SKM-1 treated with dmso at 0.1 percent for 144 hours (cell line): Measurements from ENCODE around the gene EXOC3L1.

Experiments
- DNase-seq: peaks from one replicate; lab custom pipeline; 2025; ENCODE audit not compliant: unreplicated experiment; lab: John Stamatoyannopoulos, UW

The EXOC3L1 gene

DNA sequence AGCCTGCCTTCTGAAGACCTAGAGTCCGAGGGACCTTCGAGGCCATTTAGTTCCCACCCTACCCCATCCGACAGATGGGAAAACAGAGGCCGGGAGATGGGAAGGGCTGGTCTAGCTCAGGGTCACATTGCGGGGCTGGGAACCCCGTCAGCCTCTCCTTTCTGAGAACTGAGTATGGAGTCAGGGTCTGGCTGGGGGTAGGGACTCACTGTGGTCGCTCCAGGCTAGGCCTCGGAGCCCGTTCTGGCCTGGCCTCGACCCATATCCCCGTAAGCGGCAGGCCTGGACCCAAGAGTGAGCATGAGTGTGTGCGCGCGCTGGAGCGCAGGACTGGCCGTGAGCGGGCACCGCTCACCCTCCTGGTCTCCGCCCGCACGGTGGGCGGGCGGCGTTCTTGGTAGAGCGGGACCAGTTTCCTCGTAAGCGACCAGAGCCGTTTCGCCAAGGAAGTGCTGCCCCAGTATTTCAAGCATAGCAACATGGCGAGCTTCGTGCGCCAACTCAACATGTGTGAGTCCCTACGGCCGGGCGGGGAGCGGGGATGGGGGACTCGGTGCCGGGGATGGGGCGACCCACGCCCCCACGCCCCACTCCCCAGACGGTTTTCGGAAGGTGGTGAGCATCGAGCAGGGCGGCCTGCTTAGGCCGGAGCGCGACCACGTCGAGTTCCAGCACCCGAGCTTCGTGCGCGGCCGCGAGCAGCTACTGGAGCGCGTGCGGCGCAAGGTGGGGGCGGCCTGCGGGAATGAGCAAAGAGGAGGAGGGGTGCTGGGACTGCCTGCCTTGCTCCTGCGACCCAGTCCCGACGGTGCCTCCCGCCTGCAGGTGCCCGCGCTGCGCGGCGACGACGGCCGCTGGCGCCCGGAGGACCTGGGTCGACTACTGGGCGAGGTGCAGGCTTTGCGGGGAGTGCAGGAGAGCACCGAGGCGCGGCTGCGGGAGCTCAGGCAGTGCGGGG, 24.5 kb downstream of the EXOC3L1 start:
- DNase-seq, result no peak

DNA sequence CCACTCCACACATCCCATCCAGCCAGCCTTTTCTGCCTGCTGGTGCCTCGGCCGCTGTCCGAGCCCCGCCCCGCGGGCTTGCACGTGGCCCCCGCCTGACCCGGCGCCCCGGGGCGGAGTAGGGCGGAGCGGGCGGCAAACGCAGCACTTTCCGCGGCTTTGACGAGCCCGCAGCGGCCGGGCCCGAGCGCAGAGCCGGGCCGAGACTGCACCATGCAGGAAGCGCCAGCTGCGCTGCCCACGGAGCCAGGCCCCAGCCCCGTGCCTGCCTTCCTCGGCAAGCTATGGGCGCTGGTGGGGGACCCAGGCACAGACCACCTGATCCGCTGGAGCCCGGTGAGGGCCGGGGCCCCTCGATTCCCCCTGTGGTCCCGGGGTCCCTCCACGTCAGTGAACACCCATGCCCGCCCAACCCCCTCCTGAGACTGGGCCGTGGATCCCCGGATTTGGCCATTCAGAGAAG, 25.3 kb downstream of the EXOC3L1 start, which contains the start of gene HSF4:
HSF4 (plus strand) TSS at position 147 of the 463 bp plus-strand sequence; CDS start at position 214, 67 bp downstream.
- no peak for DNase-seq

DNA sequence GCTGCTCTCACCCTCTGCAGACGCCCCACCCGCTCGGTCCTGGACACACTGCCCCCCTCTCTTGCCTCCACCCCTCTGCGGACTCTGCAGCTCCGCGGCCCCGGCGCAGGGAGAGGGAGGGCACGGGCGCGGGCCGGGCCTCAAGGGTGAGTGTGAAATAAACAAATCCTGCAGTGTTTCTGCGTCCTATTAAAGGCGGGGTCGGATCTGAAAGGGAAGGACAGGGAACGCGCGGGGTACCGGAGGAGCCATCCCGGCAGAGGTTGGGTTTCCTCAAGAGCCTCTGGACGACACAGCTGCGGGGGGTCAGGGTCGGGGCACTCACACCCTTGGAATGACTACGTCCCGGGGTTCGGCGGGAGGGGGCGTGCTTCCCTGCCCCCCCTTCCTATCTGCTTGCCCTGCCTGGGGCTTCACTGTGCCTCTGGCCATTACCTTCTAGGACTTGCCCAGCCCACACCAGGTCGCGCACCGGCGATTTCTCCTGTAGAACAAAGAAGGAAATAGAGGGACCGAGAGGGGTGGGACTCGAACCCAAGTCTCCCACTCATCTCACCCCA, 25.9 kb downstream of the EXOC3L1 start:
- DNase-seq, result no peak

DNA sequence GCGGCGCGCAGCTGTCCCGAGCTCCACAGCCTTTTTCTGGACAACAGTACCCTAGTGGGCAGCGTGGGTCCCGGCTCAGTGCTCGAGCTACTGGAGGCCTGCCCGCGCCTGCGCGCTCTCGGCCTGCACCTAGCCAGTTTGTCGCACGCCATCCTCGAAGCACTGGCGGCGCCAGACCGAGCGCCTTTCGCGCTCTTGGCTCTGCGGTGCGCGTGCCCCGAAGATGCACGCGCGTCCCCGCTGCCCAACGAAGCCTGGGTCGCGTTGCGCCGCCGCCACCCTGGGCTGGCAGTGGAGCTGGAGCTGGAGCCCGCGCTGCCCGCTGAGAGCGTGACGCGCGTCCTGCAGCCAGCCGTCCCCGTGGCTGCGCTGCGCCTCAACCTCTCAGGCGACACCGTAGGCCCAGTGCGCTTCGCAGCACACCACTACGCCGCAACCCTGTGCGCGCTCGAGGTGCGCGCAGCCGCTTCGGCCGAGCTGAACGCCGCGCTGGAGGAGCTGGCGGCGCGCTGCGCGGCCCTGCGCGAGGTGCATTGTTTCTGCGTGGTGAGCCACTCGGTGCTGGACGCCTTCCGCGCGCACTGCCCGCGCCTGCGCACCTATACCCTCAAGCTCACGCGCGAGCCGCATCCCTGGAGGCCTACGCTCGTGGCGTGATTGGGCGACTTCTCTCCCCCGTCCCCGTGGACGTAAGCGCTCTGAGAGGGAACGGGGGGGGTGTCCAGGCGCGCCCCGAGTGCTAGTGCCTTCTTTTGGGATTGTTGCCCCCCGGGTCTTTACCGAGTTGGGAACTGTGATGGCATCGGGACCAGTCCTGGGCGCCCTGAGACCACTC, 26.6 kb downstream of the EXOC3L1 start:
- no peak for DNase-seq

DNA sequence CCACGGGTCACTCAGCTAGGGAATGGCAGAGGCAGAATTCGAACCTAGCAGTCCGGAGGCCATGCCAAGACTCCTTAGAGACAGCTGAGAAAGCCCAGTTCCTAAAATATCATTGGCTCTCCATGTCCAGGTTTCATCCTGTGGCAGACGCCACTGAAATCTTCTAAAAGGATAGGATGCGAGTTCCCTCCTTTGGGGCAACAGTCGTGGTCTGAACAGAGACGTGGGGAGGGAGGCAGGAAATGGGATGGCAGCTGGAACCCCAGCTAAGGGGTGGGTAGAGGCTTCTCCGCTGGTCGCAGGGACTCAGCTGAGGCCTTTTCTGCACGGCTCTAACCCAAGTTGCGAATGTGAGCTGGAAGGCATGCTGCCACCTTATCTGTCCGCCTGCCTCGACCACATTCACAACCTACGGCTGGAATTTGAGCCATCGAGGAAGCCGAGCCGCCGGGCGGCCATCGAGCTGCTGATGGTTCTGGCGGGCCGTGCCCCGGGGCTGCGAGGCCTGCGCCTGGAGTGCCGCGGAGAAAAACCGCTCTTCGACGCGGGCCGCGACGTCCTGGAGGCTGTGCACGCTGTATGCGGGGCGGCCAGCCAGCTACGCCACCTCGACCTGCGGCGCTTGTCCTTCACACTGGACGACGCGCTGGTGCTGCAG, 27.3 kb downstream of the EXOC3L1 start:
- no peak for DNase-seq

DNA sequence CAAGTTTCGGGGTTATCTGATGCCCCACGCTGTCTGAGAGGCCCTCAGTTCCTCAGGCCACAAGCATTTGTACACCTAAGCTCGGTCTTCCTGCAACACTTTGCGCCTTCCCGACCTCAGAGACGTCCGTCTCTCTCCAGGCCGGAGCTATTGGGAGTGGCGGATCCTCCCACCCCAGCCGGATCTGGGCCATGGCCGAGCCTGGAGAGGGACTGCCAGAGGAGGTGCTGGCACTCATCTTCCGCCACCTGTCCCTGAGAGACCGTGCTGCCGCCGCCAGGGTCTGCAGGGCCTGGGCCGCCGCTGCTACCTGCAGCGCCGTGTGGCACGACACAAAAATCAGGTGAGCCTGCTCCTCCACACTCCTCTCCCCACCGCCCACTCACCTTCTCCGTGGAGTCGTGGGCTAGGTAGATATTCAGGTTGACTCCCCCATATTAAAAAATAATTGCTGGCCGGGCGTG, 28.3 kb downstream of the EXOC3L1 start:
- DNase-seq, result no peak

DNA sequence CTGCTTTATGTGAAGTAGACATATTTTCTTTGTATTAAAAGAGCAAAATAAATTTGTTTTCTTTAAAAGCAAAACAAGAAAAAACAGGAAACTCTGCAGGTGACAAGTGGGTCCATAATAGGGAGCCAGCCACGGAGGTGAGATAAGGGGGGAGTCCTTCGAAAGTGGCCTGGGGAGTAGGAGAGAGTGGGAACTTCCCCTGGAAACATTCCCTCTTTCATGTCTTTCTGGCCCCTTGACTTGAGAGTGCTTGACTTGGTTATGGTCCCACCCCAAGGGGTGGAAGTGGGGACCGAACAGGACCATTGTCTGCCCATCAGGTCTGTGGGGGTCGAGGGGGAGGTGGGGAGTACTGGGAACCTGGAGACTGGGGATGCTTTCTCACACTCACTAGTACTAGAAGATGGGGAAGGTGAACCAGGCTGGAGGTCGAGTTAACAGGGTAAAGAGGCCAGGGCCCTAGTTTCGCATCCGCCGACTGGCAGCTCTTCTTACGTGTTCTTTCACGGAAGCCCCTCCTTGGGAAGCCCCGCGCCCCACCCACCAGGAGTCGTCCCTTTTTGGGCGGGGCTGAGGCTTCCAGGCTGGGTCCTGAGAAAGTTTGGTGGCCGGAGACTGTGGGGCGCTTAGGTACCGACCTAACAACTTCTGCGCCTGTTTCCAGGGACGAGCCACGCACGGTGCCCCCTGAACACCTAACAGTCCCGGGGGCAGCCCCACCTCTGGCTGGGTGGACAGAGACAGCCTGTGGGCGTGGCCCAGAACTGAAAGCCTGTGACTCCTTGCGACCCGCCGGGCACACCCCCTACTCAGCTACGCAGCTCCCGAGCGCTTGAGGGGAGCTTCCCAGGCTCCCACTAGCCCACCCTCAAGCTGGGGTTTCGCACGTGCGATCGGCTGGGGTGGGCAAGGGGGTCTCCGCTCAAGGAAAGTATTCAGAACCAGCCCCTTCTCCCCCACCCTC, 31.0 kb downstream of the EXOC3L1 start:
- no peak for DNase-seq

DNA sequence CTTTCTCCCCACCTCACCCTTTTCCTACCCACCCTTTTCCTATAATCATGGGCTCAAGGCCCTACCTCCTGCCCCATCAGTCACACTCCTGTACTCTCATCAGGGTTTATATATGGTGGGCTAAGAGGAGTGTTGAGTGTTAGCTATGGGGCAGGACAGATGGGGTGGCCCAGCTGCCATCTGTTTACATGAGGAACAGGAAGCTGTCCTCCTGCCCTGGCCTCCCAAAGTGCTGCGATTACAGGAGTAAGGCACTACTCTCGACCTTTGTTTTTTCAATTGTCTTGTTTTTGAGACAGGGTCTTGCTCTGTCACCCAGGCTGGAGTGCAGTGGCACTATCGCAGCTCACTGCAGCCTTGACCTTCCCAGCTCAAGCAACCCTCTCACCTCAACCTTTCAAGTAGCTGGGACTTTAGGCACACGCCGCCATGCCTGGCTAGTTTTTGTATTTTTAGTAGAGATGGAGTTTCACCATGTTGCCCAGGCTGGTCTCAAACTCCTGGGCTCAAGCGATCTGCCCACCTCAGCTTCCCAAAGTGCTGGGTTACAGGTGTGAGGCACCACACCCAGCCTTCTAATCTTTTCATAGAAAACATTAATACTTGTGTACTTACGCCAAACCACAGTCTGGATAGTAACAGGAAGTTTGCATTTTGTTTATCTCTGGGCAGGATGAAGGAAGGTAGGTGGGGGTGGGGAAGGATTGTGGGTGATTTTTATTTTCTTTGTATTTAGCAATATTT, 31.9 kb downstream of the EXOC3L1 start:
- no peak for DNase-seq

DNA sequence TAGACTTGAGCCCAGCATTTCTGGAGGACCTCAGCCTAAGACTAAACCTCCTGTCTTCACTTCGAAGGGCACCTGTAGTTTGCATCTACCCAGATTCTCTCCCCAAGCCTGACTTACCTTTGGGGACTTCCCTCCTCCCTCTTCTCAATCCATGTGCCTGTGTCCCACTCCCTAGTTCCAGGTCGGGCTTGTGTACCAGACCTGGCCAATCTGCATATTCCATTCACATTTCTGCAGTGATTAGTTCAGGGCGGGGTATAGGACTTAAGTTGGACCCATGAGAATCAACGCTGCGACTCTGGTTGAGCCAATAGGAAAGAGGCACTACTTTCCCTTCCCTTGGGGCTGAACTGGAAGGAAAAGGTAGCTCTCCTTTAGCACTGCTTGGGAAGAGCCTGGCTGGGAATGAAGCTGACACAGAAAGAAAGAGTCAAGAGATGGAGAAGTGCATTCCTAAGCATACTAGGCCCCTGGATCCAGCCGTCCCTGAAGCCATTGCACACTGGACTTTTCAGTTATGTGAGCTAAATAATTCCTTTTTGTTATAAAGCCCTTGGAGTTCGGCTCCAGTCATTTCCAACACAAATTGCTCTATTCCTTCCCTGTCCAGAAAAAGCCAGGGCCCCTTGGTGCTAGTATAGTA, 32.7 kb downstream of the EXOC3L1 start:
- DNase-seq, result no peak

DNA sequence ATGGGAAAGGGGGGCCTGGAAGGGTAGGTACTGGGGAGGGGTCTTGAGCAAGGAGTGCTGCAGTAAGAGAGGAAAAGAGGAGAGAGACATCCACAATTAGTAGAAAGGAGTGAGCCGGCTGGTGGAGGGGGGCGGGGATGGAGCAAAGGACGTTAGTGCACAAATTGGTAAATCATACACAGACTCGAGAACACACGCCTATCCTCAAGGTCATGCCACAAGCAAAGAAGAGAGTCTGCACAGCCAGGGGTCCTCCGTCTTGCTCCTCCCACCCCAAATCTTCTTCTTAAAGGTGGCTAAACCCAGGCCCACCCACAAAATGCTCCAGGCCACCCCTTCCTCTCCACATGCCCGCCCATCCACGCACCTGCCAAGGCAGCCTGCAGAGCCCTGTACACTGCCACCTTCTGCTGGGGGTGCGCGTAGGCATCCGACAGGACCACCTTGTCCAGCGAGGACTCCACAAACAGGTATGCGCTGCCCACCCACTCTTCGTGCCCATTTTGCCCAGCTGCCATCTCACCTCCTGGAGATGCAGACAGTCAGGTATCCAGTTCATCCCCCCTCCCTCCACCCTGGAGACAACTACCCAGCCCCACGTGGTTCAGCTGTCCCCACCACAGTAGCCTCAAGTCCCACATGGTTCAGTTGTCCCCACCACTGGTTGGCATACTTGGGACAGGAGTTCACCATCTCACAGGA, 33.6 kb downstream of the EXOC3L1 start:
- no peak for DNase-seq

DNA sequence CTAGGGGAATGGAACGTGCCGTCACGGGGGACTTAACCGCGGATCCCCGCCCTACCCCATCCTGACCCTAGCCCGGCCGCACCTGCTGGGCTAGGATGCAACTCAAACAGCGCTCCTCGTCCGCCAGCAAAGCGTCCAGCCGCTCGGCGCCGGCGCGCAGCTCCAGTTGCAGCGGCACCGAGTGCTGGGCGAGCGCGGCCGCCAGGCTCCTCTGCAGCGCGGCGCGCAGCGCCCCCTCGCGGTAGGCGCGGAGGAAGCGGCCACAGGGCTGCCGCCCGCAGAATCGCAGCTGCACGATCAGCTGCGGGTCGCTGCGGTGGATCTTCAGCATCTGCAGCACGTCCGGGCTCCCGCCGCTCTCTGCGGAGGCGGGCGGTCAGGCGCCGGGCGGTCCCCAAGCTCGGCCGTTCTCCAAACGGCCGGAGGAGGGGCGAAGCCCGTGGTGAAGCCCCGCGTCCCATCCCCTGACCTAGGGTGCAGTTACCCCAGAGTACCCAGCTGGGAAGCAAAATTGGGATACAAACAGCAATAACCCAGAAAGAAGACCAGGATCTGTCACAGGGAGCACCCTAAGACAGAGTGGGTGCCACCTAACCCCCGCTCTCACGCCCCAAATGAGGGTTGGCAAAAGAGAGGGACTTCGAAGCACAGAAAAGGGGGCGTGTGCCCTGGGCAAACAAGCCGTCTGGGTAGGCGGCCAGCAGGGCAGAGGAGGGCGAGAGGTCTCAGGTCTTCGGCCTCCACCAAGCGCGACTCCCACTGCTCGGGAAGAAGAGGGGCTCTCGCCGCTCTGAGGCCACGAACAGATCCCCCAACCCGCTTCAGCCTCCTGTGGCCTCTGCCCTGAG, 34.4 kb downstream of the EXOC3L1 start:
- DNase-seq, result peak; percentile 58

DNA sequence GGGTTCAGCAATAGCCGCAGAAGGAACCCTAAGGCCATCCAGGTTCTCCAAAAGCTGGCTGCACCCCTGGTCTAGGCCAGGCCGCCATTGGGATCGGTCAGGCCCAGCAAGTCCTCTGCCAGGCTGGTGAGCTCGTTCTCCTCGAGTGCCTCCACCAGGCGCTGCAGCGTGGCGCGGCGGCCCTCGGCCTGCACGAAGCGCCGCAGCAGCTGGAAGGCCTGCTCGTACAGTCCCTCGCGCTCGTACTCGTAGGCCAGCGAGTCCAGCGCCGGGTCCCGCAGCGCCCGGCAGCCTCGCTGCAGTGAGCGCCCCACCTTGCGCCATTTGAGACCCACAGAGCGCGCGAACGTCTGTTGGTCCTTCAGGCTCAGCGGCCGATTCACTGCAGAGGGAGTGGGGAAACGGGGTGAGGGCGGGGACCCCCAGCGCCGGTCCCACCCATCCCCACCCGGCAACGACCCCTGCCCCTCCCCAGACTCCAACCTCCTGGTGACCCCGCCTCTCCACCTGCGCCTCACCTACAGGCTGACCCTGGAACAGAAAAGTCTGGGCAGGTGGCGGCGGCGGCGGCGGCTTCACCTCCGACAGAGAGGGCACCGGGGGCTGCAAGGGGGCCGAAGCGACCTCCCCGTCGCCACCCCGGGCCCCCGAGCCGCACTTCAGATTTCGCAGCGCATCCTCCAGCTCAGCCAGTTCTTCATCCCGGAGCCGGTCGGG, 35.2 kb downstream of the EXOC3L1 start:
- no peak for DNase-seq

DNA sequence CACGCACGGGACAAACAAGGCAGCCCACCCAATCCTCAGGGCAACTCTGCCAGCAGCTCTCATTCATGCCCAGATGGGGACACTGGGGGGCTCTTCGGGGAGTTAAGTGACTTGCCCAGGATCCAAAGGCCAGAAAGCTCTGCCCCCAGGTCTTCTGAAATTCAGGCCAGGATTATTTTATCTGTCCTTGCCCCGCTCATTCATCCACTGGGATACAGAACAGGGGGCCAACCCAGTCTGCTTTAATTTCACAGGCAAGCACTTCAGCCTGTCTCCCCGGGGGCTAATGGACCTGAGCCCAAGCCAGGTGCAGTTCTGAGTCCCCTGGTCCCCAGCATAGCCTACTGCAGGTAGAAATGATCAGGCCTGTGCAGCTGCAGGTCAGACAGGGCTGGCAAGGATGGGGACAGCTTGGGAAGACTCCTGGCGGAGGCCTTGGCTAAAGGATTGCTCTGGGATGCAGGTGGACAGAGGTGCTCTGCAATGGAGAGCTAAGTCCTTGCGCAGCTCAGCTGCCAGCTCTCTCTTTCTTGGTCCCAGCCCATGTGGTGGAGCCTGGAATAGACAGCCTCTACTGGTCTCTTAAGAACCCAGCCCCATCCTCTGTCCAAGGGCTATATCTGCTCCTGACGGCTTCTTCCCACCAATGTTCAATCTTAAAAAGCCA, 38.4 kb downstream of the EXOC3L1 start:
- no peak for DNase-seq

DNA sequence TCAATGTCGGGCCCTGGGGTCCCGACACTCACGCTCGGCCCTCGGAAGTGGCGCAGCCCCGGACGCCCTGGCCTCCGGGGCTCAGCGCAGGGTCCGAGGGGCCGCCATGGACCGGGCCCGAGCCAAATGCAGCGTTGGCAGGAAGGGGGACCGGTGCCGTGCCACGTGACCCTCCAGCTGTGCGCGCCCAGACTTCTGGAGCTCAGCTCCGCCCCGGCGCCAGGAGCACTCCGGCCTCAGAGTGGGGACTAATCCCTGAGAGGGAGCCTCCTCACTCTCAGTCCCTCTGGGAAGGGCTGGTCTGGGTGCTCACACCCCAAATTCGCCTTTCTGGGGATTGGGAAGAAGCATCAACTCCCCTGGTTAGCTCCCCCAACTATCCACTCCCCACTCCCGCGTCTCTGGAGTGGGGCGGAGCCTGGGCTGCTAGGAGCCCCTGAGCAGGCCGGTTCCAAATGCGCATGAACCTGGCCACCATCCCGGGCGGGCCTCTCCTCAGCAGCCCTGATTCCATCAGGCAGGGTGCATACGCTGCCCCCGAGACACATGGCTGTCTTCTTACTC, 39.0 kb downstream of the EXOC3L1 start, which contains the start of gene B3GNT9:
B3GNT9 (minus strand) TSS at position 166 of the 564 bp plus-strand sequence. CDS start 513 bp downstream, outside the sequence.
- no peak for DNase-seq
